GM12891 (cell line): Measurements from ENCODE around the gene TGM2.

Source experiments
- DNase-seq: peaks from one replicate; pipeline ENCODE4 v3.0.0; 2011; ENCODE audit warnings: low spot score; ENCODE audit not compliant: insufficient read length
- FAIRE-seq: peaks from 2 replicates; lab custom pipeline; 2011; peaks lifted over from hg19 to GRCh38; lab: Jason Lieb, UNC
- PAX5 ChIP-seq: IDR thresholded peaks from 2 replicates; pipeline ENCODE4 v1.6.1; 2011; ENCODE audit warnings: low read length, moderate library complexity, mild to moderate bottlenecking; ENCODE audit not compliant: insufficient read depth, severe bottlenecking
- POLR2A ChIP-seq: IDR thresholded peaks from 2 replicates; pipeline ENCODE4 v1.6.1; 2011; ENCODE audit warnings: low read depth, low read length, control low read depth
- POLR2AphosphoS5 ChIP-seq: IDR thresholded peaks from 2 replicates; pipeline ENCODE4 v1.6.1; 2011; ENCODE audit warnings: low read depth, low read length, control low read depth
- POU2F2 ChIP-seq: IDR thresholded peaks from 2 replicates; pipeline ENCODE4 v1.6.1; 2011; ENCODE audit warnings: low read depth, mild to moderate bottlenecking, control low read depth, low read length, moderate library complexity
- SPI1 ChIP-seq: IDR thresholded peaks from 2 replicates; pipeline ENCODE4 v1.6.1; 2011; ENCODE audit warnings: low read depth, low read length, control low read depth
- TAF1 ChIP-seq: IDR thresholded peaks from 2 replicates; pipeline ENCODE4 v1.6.1; 2011; ENCODE audit warnings: low read depth, low read length, control low read depth

Gene TGM2

DNA sequence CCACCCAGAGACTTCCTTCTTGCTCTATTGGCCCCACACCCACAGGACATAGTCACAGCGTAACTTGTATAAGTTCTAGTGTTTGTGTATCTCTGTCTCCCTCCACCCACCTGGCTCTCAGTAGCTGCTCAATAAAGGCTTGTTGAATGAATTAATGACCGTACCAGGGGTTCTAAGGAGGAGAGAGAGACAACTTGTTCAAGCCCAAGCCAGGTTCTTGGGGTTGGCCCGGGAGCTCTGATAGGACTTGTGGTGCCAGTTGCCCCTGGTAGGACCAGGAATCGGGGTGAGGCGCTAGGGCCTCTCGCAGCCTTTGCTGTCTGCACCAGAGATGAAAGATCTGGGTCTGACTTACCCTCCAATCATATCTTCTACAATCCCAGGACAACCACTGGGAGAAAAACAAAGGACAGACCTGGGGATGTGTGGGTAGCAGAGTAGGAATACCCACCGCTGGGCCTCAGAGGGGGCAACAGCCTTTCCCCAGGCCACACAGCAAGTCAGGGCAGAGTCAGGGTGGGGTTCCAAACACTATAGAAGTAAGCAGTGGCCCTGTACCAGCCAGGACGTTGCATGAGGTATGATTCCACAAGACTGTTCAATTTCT, 5.3 kb upstream of the TGM2 start:
- TF ChIP-seq TAF1 (no peak), POLR2AphosphoS5 (no peak), POU2F2 (no peak), PAX5 (no peak), SPI1 (no peak), POLR2A (no peak)
- no peak for DNase-seq
- no peak for FAIRE-seq

GRCh38 chr20:38169636-38170193, 4.6 kb upstream of the TGM2 start:
- no peak for FAIRE-seq

GRCh38 chr20:38168791-38169589, 3.9 kb upstream of the TGM2 start:
- DNase-seq (no peak), FAIRE-seq (no peak)
- TF ChIP-seq PAX5 (no peak), POLR2A (no peak), SPI1 (peak; percentile 68), POU2F2 (no peak)

More at GRCh38 chr20:38169636-38170193, 4.6 kb upstream of the TGM2 start:
- DNase-seq, result no peak
- TF ChIP-seq TAF1 (no peak), POU2F2 (no peak), POLR2AphosphoS5 (no peak), SPI1 (no peak), POLR2A (no peak), PAX5 (no peak)

GRCh38 chr20:38167851-38168760, 3.0 kb upstream of the TGM2 start:
- no peak for FAIRE-seq
- no peak for DNase-seq
- no peak for TF ChIP-seq TAF1
- no peak for TF ChIP-seq SPI1
- TF ChIP-seq PAX5, result no peak
- no peak for TF ChIP-seq POU2F2
- no peak for TF ChIP-seq POLR2A

- no peak for FAIRE-seq
These were observed 2.3 kb upstream of the TGM2 start for GRCh38 chr20:38167328-38167850.

GRCh38 chr20:38166703-38167233, 1.7 kb upstream of the TGM2 start:
- TF ChIP-seq SPI1 (no peak), POLR2A (no peak), PAX5 (no peak), POLR2AphosphoS5 (no peak), POU2F2 (no peak), TAF1 (no peak)
- no peak for DNase-seq
- no peak for FAIRE-seq

More at GRCh38 chr20:38167328-38167850, 2.3 kb upstream of the TGM2 start:
- no peak for DNase-seq
- TF ChIP-seq POLR2A (no peak), PAX5 (no peak), POLR2AphosphoS5 (no peak)

- no peak for FAIRE-seq
- DNase-seq, result no peak
- no peak for TF ChIP-seq SPI1
These were observed 1.1 kb upstream of the TGM2 start for GRCh38 chr20:38165966-38166702.

GRCh38 chr20:38164624-38165088, 414 bp downstream of the TGM2 start:
- FAIRE-seq, result no peak

DNA sequence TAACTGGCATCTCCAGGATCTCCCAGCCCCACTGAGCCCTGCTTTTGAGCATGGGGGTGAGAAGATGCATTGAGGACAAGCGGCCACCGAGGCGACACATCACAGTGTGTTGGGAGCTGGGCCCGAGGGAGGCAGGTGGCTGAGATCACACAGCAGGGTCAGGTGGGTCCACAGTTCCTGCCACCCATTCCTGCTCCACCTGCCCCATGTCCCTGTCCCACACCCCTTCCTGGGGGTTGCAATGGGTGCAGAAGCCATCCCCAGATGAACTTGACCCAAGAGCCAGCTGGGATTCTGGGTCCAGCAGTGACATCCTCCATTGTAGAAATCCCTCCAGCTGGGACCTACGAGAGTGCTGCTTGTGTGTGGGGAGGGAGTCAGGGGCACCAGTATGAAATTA, 1.0 kb downstream of the TGM2 start:
- DNase-seq (no peak), FAIRE-seq (no peak)
- no peak for TF ChIP-seq POLR2A
- no peak for TF ChIP-seq SPI1
- TF ChIP-seq POU2F2, result no peak
- TF ChIP-seq TAF1, result no peak
- no peak for TF ChIP-seq POLR2AphosphoS5
- TF ChIP-seq PAX5, result no peak

More at GRCh38 chr20:38164624-38165088, 414 bp downstream of the TGM2 start:
- no peak for DNase-seq
- TF ChIP-seq POLR2AphosphoS5 (no peak), TAF1 (no peak), SPI1 (no peak), POU2F2 (no peak), POLR2A (no peak), PAX5 (no peak)
